LNCaP clone FGC (cell line): ENCODE data around the gene PAXIP1.

Experiments used
- DNase-seq: peaks from one replicate; pipeline ENCODE4 v3.0.0-alpha.2; 2011; ENCODE audit warnings: low read depth
- H3K4me3 ChIP-seq: 2 replicates; pipeline ENCODE4 v1.5.1; 2011; ENCODE audit warnings: mild to moderate bottlenecking, low read depth, low read length, control low read depth
- TF ChIP-seq, protein P1 (sequence below): IDR thresholded peaks from 2 replicates; pipeline ENCODE4 v1.5.1; 2012; ENCODE audit warnings: mild to moderate bottlenecking; ENCODE audit not compliant: control insufficient read depth, insufficient read depth; ENCODE audit errors: extremely low read depth

PAXIP1 gene

DNA sequence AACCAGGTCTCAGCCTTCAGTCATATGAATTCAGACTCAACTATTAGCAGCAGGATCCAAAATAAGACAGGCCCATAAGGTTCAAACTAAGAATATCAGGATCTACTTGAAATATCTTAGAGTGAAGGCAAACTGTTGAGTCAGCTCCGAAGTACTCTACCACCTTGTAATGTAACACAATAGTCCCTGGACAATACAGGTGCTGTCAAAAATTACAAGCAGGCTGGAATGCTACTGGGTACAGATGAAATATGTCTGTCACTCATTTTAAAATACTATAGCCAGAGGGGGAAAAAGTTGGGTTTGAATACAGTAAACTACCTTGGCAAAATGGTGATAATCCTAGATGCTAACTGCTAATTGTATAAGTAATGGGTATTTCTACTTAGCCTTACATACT lies 6.8 kb downstream of the PAXIP1 start:
- no peak for DNase-seq
- no peak overlapping the region for H3K4me3 ChIP-seq

DNA sequence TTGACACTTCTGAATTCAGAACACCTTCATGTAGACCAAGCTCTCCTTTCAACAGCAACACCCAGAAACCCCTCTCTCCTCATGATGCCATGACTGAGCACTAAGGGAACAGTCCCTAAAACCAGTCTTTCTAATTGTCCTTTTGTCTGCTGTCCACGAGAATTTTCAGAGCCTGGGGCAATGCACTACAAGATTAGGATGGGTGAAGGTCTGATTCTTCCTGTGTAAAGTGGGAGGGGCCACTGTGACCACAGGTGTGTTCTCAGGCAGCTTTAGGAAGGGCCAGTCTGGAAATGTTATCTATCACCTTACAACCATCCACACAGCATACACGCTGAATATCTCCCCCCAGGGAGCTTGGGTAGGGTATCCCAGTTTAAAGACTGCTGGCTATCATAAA lies 7.9 kb downstream of the PAXIP1 start:
- H3K4me3 ChIP-seq: no peak overlapping the region
- DNase-seq: no peak
- TF ChIP-seq, protein P1, sequence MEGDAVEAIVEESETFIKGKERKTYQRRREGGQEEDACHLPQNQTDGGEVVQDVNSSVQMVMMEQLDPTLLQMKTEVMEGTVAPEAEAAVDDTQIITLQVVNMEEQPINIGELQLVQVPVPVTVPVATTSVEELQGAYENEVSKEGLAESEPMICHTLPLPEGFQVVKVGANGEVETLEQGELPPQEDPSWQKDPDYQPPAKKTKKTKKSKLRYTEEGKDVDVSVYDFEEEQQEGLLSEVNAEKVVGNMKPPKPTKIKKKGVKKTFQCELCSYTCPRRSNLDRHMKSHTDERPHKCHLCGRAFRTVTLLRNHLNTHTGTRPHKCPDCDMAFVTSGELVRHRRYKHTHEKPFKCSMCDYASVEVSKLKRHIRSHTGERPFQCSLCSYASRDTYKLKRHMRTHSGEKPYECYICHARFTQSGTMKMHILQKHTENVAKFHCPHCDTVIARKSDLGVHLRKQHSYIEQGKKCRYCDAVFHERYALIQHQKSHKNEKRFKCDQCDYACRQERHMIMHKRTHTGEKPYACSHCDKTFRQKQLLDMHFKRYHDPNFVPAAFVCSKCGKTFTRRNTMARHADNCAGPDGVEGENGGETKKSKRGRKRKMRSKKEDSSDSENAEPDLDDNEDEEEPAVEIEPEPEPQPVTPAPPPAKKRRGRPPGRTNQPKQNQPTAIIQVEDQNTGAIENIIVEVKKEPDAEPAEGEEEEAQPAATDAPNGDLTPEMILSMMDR: no peak

More for the DNA sequence above, 6.8 kb downstream of the PAXIP1 start:
- TF ChIP-seq, protein P1: no peak

DNA sequence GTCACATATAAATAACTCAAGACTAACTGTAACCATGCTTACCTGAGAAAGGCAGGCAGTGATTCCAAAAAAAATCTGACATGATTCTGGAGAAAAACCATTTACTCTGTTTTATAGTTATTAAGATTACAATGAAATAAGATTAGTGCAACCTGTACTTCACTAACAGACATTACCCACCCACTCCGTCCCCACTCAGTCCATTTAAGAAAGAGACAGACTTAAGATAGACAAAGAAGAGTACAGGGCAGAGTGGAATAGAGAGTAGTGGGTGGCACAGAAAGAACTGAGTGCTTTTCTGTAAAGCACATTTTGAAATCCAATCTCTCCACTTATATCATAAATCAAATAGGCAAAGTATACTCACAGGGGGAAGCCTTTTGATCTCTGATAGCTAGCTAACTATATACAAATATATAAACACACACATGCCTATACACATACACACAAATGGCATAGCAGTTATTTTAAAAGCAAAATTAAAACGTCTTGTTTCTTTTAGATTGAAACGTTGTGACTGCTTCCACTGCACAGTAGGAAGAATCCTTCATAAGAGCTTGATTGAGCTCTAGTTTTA lies 11.9 kb downstream of the PAXIP1 start:
- DNase-seq: no peak
- TF ChIP-seq, protein P1: no peak
- H3K4me3 ChIP-seq: no peak overlapping the region

DNA sequence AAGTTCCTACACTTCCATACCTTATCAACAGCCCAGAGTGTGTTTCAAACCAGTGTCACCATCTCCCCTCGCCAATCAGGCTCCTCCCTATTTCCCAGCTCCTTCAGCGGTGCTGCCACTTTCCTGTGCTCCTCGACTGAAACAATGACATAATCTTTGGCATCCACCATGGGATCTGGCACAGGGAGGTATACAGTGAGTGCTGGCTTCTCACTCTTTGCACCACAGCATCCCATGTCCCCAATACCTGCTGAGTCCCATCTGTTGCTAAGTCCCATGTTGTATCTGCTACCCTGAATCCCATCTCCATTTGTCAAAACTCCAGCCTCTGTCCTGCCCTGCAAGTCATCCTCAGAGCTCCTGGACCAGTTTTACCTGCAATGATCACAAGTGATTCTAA lies 15.4 kb downstream of the PAXIP1 start:
- H3K4me3 ChIP-seq: no peak overlapping the region
- TF ChIP-seq, protein P1: no peak
- no peak for DNase-seq

DNA sequence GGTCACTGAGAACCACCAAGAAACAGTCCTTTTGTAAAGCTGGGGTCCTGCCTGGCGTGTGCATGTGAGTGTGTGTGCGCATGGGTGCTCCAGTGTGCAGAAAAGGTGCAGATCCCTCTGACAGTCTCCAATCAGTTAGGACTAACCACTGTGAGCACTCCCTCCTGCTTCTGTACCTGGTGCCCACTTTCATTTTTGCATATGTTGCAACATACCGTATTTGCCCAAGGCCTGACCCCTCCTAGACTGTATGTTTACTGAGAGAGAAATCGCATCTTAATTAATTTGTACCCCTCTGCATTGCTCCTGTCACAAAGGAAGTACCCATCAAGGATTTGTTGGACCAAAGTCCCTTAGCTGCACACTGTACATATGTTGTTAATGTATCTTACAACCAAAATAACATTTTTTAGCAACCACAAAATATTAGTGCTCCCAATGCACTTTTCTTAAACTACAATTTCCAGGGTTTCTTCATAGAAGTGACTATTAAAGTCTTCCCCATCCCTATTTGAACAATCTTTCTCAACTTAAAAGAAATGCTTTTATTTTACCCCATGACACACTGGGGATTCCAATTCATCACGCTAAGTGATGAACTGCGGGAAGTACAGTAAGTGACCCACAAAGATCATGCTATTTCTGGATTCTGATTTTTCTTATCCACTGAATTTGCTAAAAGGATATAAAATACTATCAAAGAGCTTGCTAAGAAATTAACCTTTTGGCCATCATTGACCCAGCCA lies 16.6 kb downstream of the PAXIP1 start:
- no peak overlapping the region for H3K4me3 ChIP-seq
- no peak for DNase-seq
- TF ChIP-seq, protein P1: no peak

DNA sequence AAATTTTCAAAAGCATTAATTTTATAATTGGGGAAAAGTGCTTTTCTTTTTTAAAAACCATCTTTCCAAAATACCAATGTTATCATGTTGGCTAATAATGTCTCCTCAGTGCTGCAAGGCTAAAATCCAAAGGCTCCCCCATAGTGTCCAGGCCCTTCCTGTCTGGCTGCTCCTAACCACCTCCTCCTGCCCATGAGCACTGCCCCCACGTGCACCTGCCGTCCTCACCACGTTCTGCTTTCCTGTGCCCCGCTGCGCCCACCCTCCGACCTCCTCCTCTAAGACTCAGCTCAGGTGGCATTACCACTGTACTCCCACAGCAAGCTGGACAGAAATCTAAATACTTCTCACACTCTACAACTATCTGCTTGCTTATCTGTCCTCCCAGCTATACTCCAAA lies 17.7 kb downstream of the PAXIP1 start:
- no peak overlapping the region for H3K4me3 ChIP-seq
- TF ChIP-seq, protein P1: no peak
- no peak for DNase-seq

DNA sequence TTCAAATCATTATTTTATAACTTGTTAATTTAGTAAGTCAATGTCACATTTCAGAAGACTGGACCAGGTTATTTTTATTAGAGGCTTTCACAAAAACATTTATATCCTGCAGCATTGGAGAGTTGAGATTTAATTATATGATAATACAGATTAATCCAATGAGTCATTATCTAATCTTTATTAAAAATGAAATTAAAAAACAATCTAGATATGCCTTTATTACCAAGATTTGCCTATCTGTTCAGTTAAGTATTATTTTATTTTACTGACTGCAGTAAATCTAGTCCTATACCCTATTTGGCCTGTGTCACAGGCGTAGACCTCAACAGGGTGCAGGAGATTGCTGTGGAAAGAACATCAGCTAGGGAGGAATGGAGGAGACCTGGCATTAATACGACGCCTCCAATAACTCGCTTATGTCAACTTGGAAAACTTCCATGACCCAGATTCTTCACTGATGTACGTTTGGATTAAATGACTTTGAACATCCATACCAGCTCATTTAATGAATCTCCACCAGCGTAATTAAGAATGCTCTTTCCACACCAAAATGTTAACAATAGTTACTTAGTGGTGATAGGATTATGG lies 18.2 kb downstream of the PAXIP1 start:
- TF ChIP-seq, protein P1: no peak
- DNase-seq: peak; percentile 68
- H3K4me3 ChIP-seq: no peak overlapping the region
